Activated CD8-positive, alpha-beta memory T cell treated with anti-CD3 and anti-CD28 coated beads for 36 hours (primary cell): Measurements from ENCODE around the gene HCRTR1. TPM values are rescaled to one million over a fixed set of nuclear protein-coding genes. Genes with fewer than 3 reads are reported as not detected.

Source experiments
- CTCF ChIA-PET: fragments of 350-600 bp; sonication (Branson Sonifier 250); formaldehyde crosslinking; loops from one replicate; lab custom pipeline; 2021; ENCODE audit warnings: antibody characterized with exemption; lab: Charles Lee
- POLR2A ChIA-PET: fragments of 350-600 bp; sonication (Branson Sonifier 250); formaldehyde crosslinking; loops from one replicate; lab custom pipeline; 2021; ENCODE audit warnings: antibody characterized with exemption; lab: Charles Lee
- total RNA-seq, 2 experiments: library from RNA; stranded (reverse); gene quantifications; one replicate each; pipeline ENCODE4 v1.2.3, GENCODE V29; 2021

HCRTR1 gene
- total RNA-seq: not detected

- POLR2A ChIA-PET: no interaction called here
- CTCF ChIA-PET: interaction anchor here (0.7 to 2.4 kb wide), 7 partner anchors 16 to 117 kb away, joined by 3 to 13 read pairs (median 4); partner anchors contain the start of gene PEF1
Observed at GRCh38 chr1:31617218-31617915, at the start of gene HCRTR1. TSS of gene HCRTR1 (plus strand) at chr1:31617689. CDS start at chr1:31619193, 1,504 bp downstream.

- ChIA-PET POLR2A (no interaction called here), CTCF (no interaction called here)
Observed at GRCh38 chr1:31567956-31568570, 49.4 kb upstream of the HCRTR1 start.

- CTCF ChIA-PET: interaction anchor here (0.5 kb wide), 1 partner anchor 423 kb away, joined by 4 read pairs; no protein-coding TSS in a partner anchor
- POLR2A ChIA-PET: no interaction called here
Observed at GRCh38 chr1:31568895-31569595, 48.4 kb upstream of the HCRTR1 start.

GRCh38 chr1:31569596-31570173 is 47.8 kb upstream of the HCRTR1 start:
- ChIA-PET CTCF (interaction anchor here (0.5 kb wide), 1 partner anchor 423 kb away, joined by 4 read pairs; no protein-coding TSS in a partner anchor), POLR2A (no interaction called here)

GRCh38 chr1:31570228-31570627 is 47.3 kb upstream of the HCRTR1 start:
- POLR2A ChIA-PET: no interaction called here
- CTCF ChIA-PET: no interaction called here

GRCh38 chr1:31570906-31571305 is 46.6 kb upstream of the HCRTR1 start:
- ChIA-PET CTCF (no interaction called here), POLR2A (no interaction called here)

- CTCF ChIA-PET: no interaction called here
- POLR2A ChIA-PET: no interaction called here
Observed at GRCh38 chr1:31571340-31572295, 45.9 kb upstream of the HCRTR1 start.

- ChIA-PET POLR2A (no interaction called here), CTCF (no interaction called here)
Observed at GRCh38 chr1:31572323-31573104, 45.0 kb upstream of the HCRTR1 start.

- POLR2A ChIA-PET: no interaction called here
Observed at GRCh38 chr1:31573261-31573660, 44.2 kb upstream of the HCRTR1 start.

GRCh38 chr1:31574749-31575368 is 42.6 kb upstream of the HCRTR1 start:
- CTCF ChIA-PET: no interaction called here
- POLR2A ChIA-PET: no interaction called here

More at GRCh38 chr1:31573261-31573660, 44.2 kb upstream of the HCRTR1 start:
- CTCF ChIA-PET: no interaction called here

GRCh38 chr1:31575369-31576140 is 41.9 kb upstream of the HCRTR1 start:
- ChIA-PET CTCF (no interaction called here), POLR2A (no interaction called here)

- CTCF ChIA-PET: no interaction called here
- POLR2A ChIA-PET: no interaction called here
Observed at GRCh38 chr1:31576201-31576669, 41.3 kb upstream of the HCRTR1 start, which contains the start of gene TINAGL1. TSS of gene TINAGL1 (plus strand) at chr1:31576515. CDS start at chr1:31577149, 634 bp downstream.

GRCh38 chr1:31576743-31577455 is 40.6 kb upstream of the HCRTR1 start:
- POLR2A ChIA-PET: no interaction called here
- CTCF ChIA-PET: no interaction called here

GRCh38 chr1:31577515-31578192 is 39.8 kb upstream of the HCRTR1 start:
- ChIA-PET CTCF (no interaction called here), POLR2A (no interaction called here)

- POLR2A ChIA-PET: no interaction called here
- CTCF ChIA-PET: no interaction called here
Observed at GRCh38 chr1:31579374-31579773, 38.1 kb upstream of the HCRTR1 start.

- POLR2A ChIA-PET: no interaction called here
- CTCF ChIA-PET: no interaction called here
Observed at GRCh38 chr1:31580513-31580870, 37.0 kb upstream of the HCRTR1 start.
